Measurements from ENCODE around the gene SLC6A5. TPM values are rescaled to one million over a fixed set of nuclear protein-coding genes. Genes with fewer than 3 reads are reported as not detected.
"Not testable (repeated sequence)": the region's sequence is repeated elsewhere in the genome, so short reads cannot be mapped to it uniquely, and the experiment has no call there.

SLC6A5 gene
- total RNA-seq, 1 donor from 2014 or later = not detected

GRCh38 chr11:20561915-20562314 lies 37.5 kb upstream of the SLC6A5 start:
- no peaks in the 10 kb centered on the region for H3K36me3 Mint-ChIP-seq
- H3K4me1 Mint-ChIP-seq = no peaks in the 10 kb centered on the region
- no peak for DNase-seq (ENCODE audit: low spot score in 2 of 2, unreplicated experiment in 2 of 2)
- H3K27me3 Mint-ChIP-seq (ENCODE audit: low read depth) = peaks cover 17% of the 10 kb centered on the region
- H3K27ac Mint-ChIP-seq = no peak overlapping the region
- H3K4me3 Mint-ChIP-seq = no peak overlapping the region
- TF ChIP-seq CTCF (IDR thresholded peaks at IDR 0.05; ENCODE audit: unreplicated experiment) = no peak
- peaks cover under 1% of the 10 kb centered on the region for H3K9me3 Mint-ChIP-seq

GRCh38 chr11:20563866-20564265 lies 35.5 kb upstream of the SLC6A5 start:
- H3K4me3 Mint-ChIP-seq = no peak overlapping the region
- no peak overlapping the region for H3K27ac Mint-ChIP-seq
- H3K27me3 Mint-ChIP-seq (ENCODE audit: low read depth) = peaks cover 17% of the 10 kb centered on the region
- no peak for TF ChIP-seq CTCF (IDR thresholded peaks at IDR 0.05; ENCODE audit: unreplicated experiment)
- DNase-seq (ENCODE audit: low spot score in 2 of 2, unreplicated experiment in 2 of 2) = no peak
- no peaks in the 10 kb centered on the region for H3K4me1 Mint-ChIP-seq
- no peaks in the 10 kb centered on the region for H3K9me3 Mint-ChIP-seq
- no peaks in the 10 kb centered on the region for H3K36me3 Mint-ChIP-seq

GRCh38 chr11:20564846-20565635 lies 34.4 kb upstream of the SLC6A5 start:
- no peak for TF ChIP-seq CTCF (IDR thresholded peaks at IDR 0.05; ENCODE audit: unreplicated experiment)
- no peak for DNase-seq (ENCODE audit: low spot score in 2 of 2, unreplicated experiment in 2 of 2)
- Mint-ChIP-seq H3K27me3 (ENCODE audit: low read depth) (peaks cover 17% of the 10 kb centered on the region), H3K27ac (no peak overlapping the region), H3K4me1 (no peaks in the 10 kb centered on the region), H3K36me3 (no peaks in the 10 kb centered on the region), H3K4me3 (no peak overlapping the region), H3K9me3 (no peaks in the 10 kb centered on the region)

GRCh38 chr11:20566115-20566514 lies 33.3 kb upstream of the SLC6A5 start:
- H3K4me3 Mint-ChIP-seq, H3K36me3 Mint-ChIP-seq, H3K27ac Mint-ChIP-seq: not testable (repeated sequence)

GRCh38 chr11:20566591-20567434 lies 32.6 kb upstream of the SLC6A5 start:
- Mint-ChIP-seq H3K4me1 (no peaks in the 10 kb centered on the region), H3K36me3 (no peaks in the 10 kb centered on the region), H3K4me3 (no peak overlapping the region), H3K9me3 (no peaks in the 10 kb centered on the region), H3K27ac (no peak overlapping the region), H3K27me3 (ENCODE audit: low read depth) (peaks cover 13% of the 10 kb centered on the region)
- no peak for DNase-seq (ENCODE audit: low spot score in 2 of 2, unreplicated experiment in 2 of 2)
- TF ChIP-seq CTCF (IDR thresholded peaks at IDR 0.05; ENCODE audit: unreplicated experiment) = no peak

More at GRCh38 chr11:20566115-20566514, 33.3 kb upstream of the SLC6A5 start:
- not testable (repeated sequence) for H3K4me1 Mint-ChIP-seq; H3K9me3 Mint-ChIP-seq; DNase-seq (ENCODE audit: low spot score in 2 of 2, unreplicated experiment in 2 of 2)
- peaks cover 17% of the 10 kb centered on the region for H3K27me3 Mint-ChIP-seq (ENCODE audit: low read depth)

GRCh38 chr11:20579725-20580124 lies 19.7 kb upstream of the SLC6A5 start:
- H3K36me3 Mint-ChIP-seq; H3K27me3 Mint-ChIP-seq (ENCODE audit: low read depth); DNase-seq (ENCODE audit: low spot score in 2 of 2, unreplicated experiment in 2 of 2); H3K27ac Mint-ChIP-seq; H3K4me1 Mint-ChIP-seq; H3K4me3 Mint-ChIP-seq; H3K9me3 Mint-ChIP-seq: not testable (repeated sequence)
